ENCODE measurements around the gene INO80.

DNA sequence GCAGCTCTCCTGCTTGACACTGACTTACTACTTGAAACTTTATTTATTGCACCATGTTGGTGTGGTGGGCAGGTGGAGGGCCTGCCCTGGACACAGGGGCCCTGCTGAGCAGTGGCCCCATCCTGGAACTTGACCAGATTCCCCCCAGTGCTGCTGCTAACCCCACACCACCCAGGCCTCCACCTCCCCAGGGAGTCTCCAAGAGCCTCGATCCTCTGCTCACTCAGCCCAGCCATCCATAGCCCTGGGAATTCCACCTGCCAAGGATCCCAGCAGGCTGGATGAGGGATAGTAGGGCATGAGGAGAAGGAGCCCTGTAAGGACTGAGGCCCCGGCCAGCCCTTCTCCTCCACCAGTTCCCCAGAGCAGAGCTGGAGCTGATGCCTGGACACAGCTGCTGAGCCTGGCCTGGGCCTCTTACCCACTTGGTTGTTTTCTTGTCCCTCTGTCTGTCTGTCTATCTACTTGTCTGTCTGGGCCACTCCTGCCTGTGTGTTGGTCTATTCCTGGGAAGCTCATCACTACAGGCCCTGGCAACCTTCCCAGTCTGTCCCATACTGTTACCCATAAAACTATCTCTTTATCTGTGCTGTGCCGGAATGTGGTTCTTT lies 160.0 kb downstream of the INO80 start:
- no peak for TF ChIP-seq CTCF (conservative IDR thresholded peaks at IDR 0.05)
- no peak for TF ChIP-seq ZFX (IDR thresholded peaks at IDR 0.05)

Measured in C4-2B (cell line).